Uterus (tissue), 4 donors: Measurements from ENCODE around the gene EYA3. TPM values are rescaled to one million over a fixed set of nuclear protein-coding genes. Genes with fewer than 3 reads are reported as not detected.

ENCODE experiments used
- DNase-seq, 2 donors: peaks; one replicate each; pipeline ENCODE4 v3.0.0-alpha.2; 2019 to 2020
- H3K27ac ChIP-seq, 2 donors: fragments of 200-600 bp; sonication (generic); 1 replicate in 1 of 2; 2 replicates in 1 of 2; pipeline ENCODE4 v1.5.1; 2016 to 2018
- H3K27me3 ChIP-seq, 2 donors: fragments of 200-600 bp; sonication (generic); one replicate each; pipeline ENCODE4 v1.5.1; 2018 to 2019; ENCODE audit warnings: control low read depth in 1 of 2
- H3K36me3 ChIP-seq, 2 donors: fragments of 200-600 bp; sonication (generic); one replicate each; pipeline ENCODE4 v1.5.1; 2019; ENCODE audit warnings: control low read depth in 1 of 2
- H3K4me1 ChIP-seq, 2 donors: fragments of 200-600 bp; sonication (generic); one replicate each; pipeline ENCODE4 v1.5.1; 2018 to 2019; ENCODE audit warnings: control low read depth in 1 of 2
- H3K4me3 ChIP-seq, 2 donors: fragments of 200-600 bp; sonication (generic); 1 replicate in 1 of 2; 2 replicates in 1 of 2; pipeline ENCODE4 v1.5.1; 2018 to 2019; ENCODE audit warnings: mild to moderate bottlenecking in 1 of 2
- H3K9me3 ChIP-seq, 2 donors: fragments of 200-600 bp; sonication (generic); one replicate each; pipeline ENCODE4 v1.5.1; 2019; ENCODE audit warnings: control low read depth in 1 of 2
- POLR2A ChIP-seq, 2 donors: fragments of 450-650 bp; IDR thresholded peaks; one replicate each; pipeline ENCODE4 v1.6.1; 2016; ENCODE audit warnings: antibody characterized with exemption in 2 of 2, mild to moderate bottlenecking in 1 of 2, moderate library complexity in 1 of 2
- intact Hi-C: fragments of 100-400 bp; cut with DNase I; formaldehyde crosslinking; loops from one replicate; pipeline ENCODE4 v1.15.1; 2023; ENCODE audit warnings: low total_unique reads
- total RNA-seq, 4 donors: library from RNA; depleted of rRNA in 3 of 4; stranded (reverse); fragments of >200 nt in 3 of 4; gene quantifications; one replicate each; pipeline versions ENCODE4 v1.1.0 to v1.2.4, GENCODE V29; 2014 to 2023
- TF ChIP-seq, protein P1 (sequence below), 4 experiments: fragments of 200-600 bp in 2 of 4; fragments of 450-650 bp in 2 of 4; sonication (generic) in 2 of 4; IDR thresholded peaks; one replicate each; pipeline ENCODE4 v1.5.1; 2016 to 2019; ENCODE audit warnings: antibody characterized with exemption in 4 of 4, mild to moderate bottlenecking in 2 of 4, moderate library complexity in 1 of 4
- donor health status: DM: yes; HTN: yes; CAD: no.

EYA3 gene
- total RNA-seq, 4 donors from 2014 or later = 7.2 to 30.4 (median 13.1) TPM

DNA sequence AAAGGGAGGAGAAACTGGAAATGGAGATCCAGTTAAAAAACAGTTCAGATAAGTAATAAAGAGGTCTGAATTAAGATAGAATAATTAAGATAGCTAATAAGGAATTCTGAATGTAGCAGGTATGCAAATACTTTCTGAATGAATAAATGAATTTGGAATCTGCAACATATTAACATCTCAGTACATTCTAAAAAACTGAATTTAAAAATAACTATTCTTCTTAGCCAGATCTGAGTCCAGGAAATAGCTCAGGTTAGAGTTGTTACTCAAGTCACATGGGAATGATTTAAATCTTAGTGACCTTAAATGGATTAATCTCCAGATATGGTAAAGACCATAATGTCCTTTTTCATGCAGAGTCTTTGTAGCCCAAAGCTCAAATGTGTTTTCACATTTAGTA lies 51.2 kb downstream of the EYA3 start:
- no peak for DNase-seq
- no peaks in the 10 kb centered on the region for H3K36me3 ChIP-seq
- H3K27me3 ChIP-seq = no peaks in the 10 kb centered on the region
- no peak for TF ChIP-seq POLR2A (IDR thresholded peaks at IDR 0.05)
- TF ChIP-seq, protein P1, sequence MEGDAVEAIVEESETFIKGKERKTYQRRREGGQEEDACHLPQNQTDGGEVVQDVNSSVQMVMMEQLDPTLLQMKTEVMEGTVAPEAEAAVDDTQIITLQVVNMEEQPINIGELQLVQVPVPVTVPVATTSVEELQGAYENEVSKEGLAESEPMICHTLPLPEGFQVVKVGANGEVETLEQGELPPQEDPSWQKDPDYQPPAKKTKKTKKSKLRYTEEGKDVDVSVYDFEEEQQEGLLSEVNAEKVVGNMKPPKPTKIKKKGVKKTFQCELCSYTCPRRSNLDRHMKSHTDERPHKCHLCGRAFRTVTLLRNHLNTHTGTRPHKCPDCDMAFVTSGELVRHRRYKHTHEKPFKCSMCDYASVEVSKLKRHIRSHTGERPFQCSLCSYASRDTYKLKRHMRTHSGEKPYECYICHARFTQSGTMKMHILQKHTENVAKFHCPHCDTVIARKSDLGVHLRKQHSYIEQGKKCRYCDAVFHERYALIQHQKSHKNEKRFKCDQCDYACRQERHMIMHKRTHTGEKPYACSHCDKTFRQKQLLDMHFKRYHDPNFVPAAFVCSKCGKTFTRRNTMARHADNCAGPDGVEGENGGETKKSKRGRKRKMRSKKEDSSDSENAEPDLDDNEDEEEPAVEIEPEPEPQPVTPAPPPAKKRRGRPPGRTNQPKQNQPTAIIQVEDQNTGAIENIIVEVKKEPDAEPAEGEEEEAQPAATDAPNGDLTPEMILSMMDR (IDR thresholded peaks at IDR 0.05) = no peak
- intact Hi-C loops = no loop called here
- no peak overlapping the region for H3K27ac ChIP-seq
- H3K9me3 ChIP-seq = no peaks in the 10 kb centered on the region
- no peaks in the 10 kb centered on the region for H3K4me1 ChIP-seq
- no peak overlapping the region for H3K4me3 ChIP-seq

DNA sequence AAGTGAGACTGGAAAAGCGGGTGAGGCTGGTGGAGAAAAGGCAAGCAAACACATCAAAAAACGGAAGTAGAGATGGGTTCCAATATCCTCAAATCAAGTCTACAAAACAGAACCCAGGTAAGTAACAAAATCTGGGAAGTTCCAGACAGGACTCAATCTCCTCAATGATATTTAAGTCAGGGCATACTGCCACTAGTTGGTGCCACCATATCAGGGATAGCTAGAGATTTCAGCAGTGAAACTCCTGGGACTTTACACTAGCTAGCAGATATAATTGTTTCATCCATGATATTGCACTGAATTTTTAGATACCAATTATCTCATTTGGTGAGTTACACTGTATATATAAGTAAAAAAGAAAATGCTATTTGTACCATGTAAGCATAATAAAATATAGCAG lies 52.0 kb downstream of the EYA3 start:
- no peak for DNase-seq
- TF ChIP-seq POLR2A (IDR thresholded peaks at IDR 0.05) = no peak
- TF ChIP-seq, protein P1 (IDR thresholded peaks at IDR 0.05) = no peak
- intact Hi-C loops = no loop called here
- no peaks in the 10 kb centered on the region for H3K9me3 ChIP-seq
- H3K27ac ChIP-seq = no peak overlapping the region
- H3K4me1 ChIP-seq = no peaks in the 10 kb centered on the region
- H3K36me3 ChIP-seq = no peaks in the 10 kb centered on the region
- no peaks in the 10 kb centered on the region for H3K27me3 ChIP-seq
- no peak overlapping the region for H3K4me3 ChIP-seq

DNA sequence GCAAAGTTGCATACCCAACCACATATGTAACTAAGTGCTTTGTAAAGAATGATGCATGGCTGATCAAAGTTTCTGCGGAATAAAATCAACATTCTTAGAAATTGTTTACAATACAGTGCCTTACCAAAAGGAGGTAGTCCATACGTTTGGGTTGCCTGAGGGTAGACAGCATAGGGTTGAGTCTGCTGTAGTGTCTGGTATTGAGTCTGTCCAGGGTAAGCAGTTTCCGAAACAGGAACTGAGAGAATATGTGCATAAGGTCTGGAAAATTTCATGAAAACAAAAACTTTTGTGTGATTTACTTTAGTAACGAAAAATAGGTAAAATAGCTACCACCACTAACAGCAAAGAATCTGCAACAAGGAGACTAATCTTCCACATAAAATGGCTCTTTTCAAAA lies 53.0 kb downstream of the EYA3 start:
- Histone ChIP-seq H3K9me3 (no peaks in the 10 kb centered on the region), H3K4me1 (no peaks in the 10 kb centered on the region), H3K27me3 (no peaks in the 10 kb centered on the region), H3K4me3 (no peak overlapping the region), H3K27ac (no peak overlapping the region), H3K36me3 (no peaks in the 10 kb centered on the region)
- TF ChIP-seq, protein P1 (IDR thresholded peaks at IDR 0.05) = no peak
- TF ChIP-seq POLR2A (IDR thresholded peaks at IDR 0.05) = no peak
- intact Hi-C loops = no loop called here
- DNase-seq = no peak

DNA sequence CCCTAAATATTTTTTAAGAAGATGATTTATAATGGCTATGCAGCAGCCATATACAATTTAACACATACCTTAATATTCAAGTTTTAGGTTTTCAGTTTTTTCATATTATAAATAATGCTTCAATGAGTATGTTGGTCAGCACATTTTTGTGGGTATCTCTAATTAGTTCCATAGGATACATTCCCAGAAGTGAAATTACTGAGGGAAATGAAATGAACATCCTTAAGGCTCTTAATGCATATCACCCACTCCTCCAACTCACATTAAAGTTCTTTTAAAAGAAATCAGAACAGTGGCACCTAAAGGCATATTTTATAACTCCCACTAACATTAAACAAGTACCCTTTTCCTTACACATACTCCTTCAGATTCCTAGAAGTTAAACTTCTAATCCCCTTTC lies 56.1 kb downstream of the EYA3 start:
- Histone ChIP-seq H3K4me3 (no peak overlapping the region), H3K27ac (no peak overlapping the region), H3K9me3 (no peaks in the 10 kb centered on the region), H3K4me1 (no peaks in the 10 kb centered on the region), H3K27me3 (no peaks in the 10 kb centered on the region), H3K36me3 (no peaks in the 10 kb centered on the region)
- no peak for DNase-seq
- TF ChIP-seq, protein P1 (IDR thresholded peaks at IDR 0.05) = no peak
- no peak for TF ChIP-seq POLR2A (IDR thresholded peaks at IDR 0.05)
- intact Hi-C loops = no loop called here

DNA sequence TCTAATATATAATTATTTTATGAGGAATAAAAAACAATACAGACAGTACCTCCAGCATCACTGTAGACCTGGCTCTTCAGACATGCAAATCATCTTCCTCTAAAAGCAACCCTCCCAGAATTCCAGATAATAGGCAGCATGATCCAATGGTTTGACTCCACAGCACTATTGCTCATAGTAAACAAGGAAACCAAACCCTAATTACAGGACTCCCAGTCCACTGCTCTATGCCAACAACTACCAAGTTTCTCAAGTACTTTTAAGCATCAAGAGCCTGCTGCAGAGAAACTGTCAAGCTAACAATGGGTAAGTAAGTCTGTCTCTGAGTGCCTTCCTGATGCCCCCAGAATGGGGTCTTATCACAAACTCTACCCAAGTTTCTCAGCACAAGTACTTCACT lies 57.2 kb downstream of the EYA3 start:
- Histone ChIP-seq H3K4me3 (no peak overlapping the region), H3K4me1 (no peaks in the 10 kb centered on the region), H3K27me3 (no peaks in the 10 kb centered on the region), H3K36me3 (no peaks in the 10 kb centered on the region), H3K9me3 (no peaks in the 10 kb centered on the region), H3K27ac (no peak overlapping the region)
- no peak for DNase-seq
- intact Hi-C loops = no loop called here
- TF ChIP-seq, protein P1 (IDR thresholded peaks at IDR 0.05) = no peak
- no peak for TF ChIP-seq POLR2A (IDR thresholded peaks at IDR 0.05)
